Gastrocnemius medialis (tissue), 4 donors: Measurements from ENCODE around the gene ITGAE. TPM values are rescaled to one million over a fixed set of nuclear protein-coding genes. Genes with fewer than 3 reads are reported as not detected.

Source experiments
- ATAC-seq, 2 donors: fragments of 150-250 bp; one replicate each; pipeline ENCODE4 v1.9.1; 2016
- DNase-seq, 2 donors: peaks; one replicate each; pipeline ENCODE4 v3.0.0-alpha.2; 2019
- H3K27ac ChIP-seq, 4 donors: fragments of 200-600 bp; sonication (generic); 1 replicate in 1 of 4; 2 replicates in 3 of 4; pipeline ENCODE4 v1.5.1; 2016 to 2018; ENCODE audit warnings: mild to moderate bottlenecking in 2 of 4, moderate library complexity in 1 of 4
- H3K27me3 ChIP-seq, 3 donors: fragments of 200-600 bp; sonication (generic) in 2 of 3; 1 replicate in 1 of 3; 2 replicates in 2 of 3; pipeline versions ENCODE4 v1.5.1 to v1.6.0; 2016 to 2019; ENCODE audit warnings: mild to moderate bottlenecking in 1 of 3, moderate library complexity in 1 of 3
- H3K36me3 ChIP-seq, 2 donors: fragments of 200-600 bp; sonication (generic) in 1 of 2; one replicate each; pipeline ENCODE4 v1.5.1; 2017 to 2018
- H3K4me1 ChIP-seq, 2 donors: fragments of 200-600 bp; sonication (generic) in 1 of 2; one replicate each; pipeline ENCODE4 v1.5.1; 2016 to 2017; ENCODE audit warnings: mild to moderate bottlenecking in 2 of 2
- H3K4me3 ChIP-seq, 4 donors: fragments of 200-600 bp; sonication (generic) in 3 of 4; 1 replicate in 1 of 4; 2 replicates in 3 of 4; pipeline ENCODE4 v1.5.1; 2016 to 2019; ENCODE audit warnings: mild to moderate bottlenecking in 2 of 4
- H3K9me3 ChIP-seq, 3 donors: fragments of 200-600 bp; sonication (generic) in 2 of 3; 1 replicate in 1 of 3; 2 replicates in 2 of 3; pipeline ENCODE4 v1.5.1; 2016 to 2019
- CTCF ChIP-seq, 5 experiments: fragments of 450-650 bp in 3 of 5; fragments of 200-600 bp in 2 of 5; sonication (generic) in 2 of 5; IDR thresholded peaks in 4 of 5; conservative IDR thresholded peaks in 1 of 5; 1 replicate in 4 of 5; 2 replicates in 1 of 5; pipeline ENCODE4 v1.5.1; 2016 to 2019; ENCODE audit warnings: antibody characterized with exemption in 5 of 5, mild to moderate bottlenecking in 3 of 5, moderate library complexity in 3 of 5
- POLR2A ChIP-seq, 2 donors: fragments of 450-650 bp; IDR thresholded peaks; one replicate each; pipeline ENCODE4 v1.6.1; 2017; ENCODE audit warnings: antibody characterized with exemption in 2 of 2, mild to moderate bottlenecking in 2 of 2, moderate library complexity in 2 of 2
- in situ Hi-C, 4 donors: fragments of 200-750 bp; cut with MboI; loops; one replicate each; pipeline versions ENCODE4 v1.15.0 to v1.8.0; 2017; ENCODE audit warnings: low sequenced_read_pairs in 4 of 4
- intact Hi-C: fragments of 100-400 bp; cut with DNase I; formaldehyde crosslinking; loops from one replicate; pipeline ENCODE4 v1.15.1; 2023; ENCODE audit warnings: low total_unique reads
- total RNA-seq, 4 donors: library from RNA; depleted of rRNA; stranded (reverse); fragments of >200 nt; gene quantifications; one replicate each; pipeline versions ENCODE4 v1.1.0 to v1.2.3, GENCODE V29; 2016

Gene ITGAE
- total RNA-seq, 4 donors from 2014 or later: 10.8 to 25.0 (median 23.5) TPM

- intact Hi-C loops: loop anchor here (2.0 to 5.0 kb wide), 2 partner anchors 40 to 82 kb away; no protein-coding TSS in a partner anchor
- Histone ChIP-seq H3K4me1 (peaks cover 16 to 26% of the 10 kb centered on the region in 2 donors), H3K27me3 (no peaks in the 10 kb centered on the region), H3K4me3 (peak overlapping the region; percentile 90 to 98 (median 92)), H3K9me3 (no peaks in the 10 kb centered on the region), H3K27ac (peak overlapping the region; percentile 92 to 96 (median 92)), H3K36me3 (peaks cover 0 to 12% of the 10 kb centered on the region in 2 donors)
- TF ChIP-seq POLR2A (IDR thresholded peaks at IDR 0.05) (no peak), CTCF (IDR thresholded peaks at IDR 0.05 in 4 of 5, conservative IDR thresholded peaks at IDR 0.05 in 1 of 5) (no peak)
- ATAC-seq: peak; percentile 6 to 17
- in situ Hi-C loops: no loop called here
- DNase-seq: no peak
These were observed 78.3 kb downstream of the ITGAE start for GRCh38 chr17:3722716-3723115.

GRCh38 chr17:3719265-3719664 is 81.7 kb downstream of the ITGAE start:
- intact Hi-C loops (no loop called here), in situ Hi-C loops (loop anchor here in 1 of 4 donors (5.0 kb wide), 1 partner anchor 47 kb away; no protein-coding TSS in a partner anchor)
- no peak for TF ChIP-seq CTCF (IDR thresholded peaks at IDR 0.05 in 4 of 5, conservative IDR thresholded peaks at IDR 0.05 in 1 of 5)
- no peak for TF ChIP-seq POLR2A (IDR thresholded peaks at IDR 0.05)
- Histone ChIP-seq H3K9me3 (no peaks in the 10 kb centered on the region), H3K27me3 (no peaks in the 10 kb centered on the region), H3K4me3 (no peak overlapping the region), H3K4me1 (peaks cover 12 to 24% of the 10 kb centered on the region in 2 donors), H3K36me3 (peaks cover 0 to 46% of the 10 kb centered on the region in 2 donors), H3K27ac (peak overlapping the region; percentile 42 to 76 (median 66))
- no peak for DNase-seq
- no peak for ATAC-seq

GRCh38 chr17:3718201-3718600 is 82.8 kb downstream of the ITGAE start:
- ATAC-seq (no peak), DNase-seq (no peak)
- in situ Hi-C loops (loop anchor here in 1 of 4 donors (5.0 kb wide), 1 partner anchor 46 kb away; no protein-coding TSS in a partner anchor), intact Hi-C loops (no loop called here)
- Histone ChIP-seq H3K36me3 (peaks cover 0 to 53% of the 10 kb centered on the region in 2 donors), H3K4me3 (no peak overlapping the region), H3K4me1 (peaks cover 8 to 22% of the 10 kb centered on the region in 2 donors), H3K27ac (peak overlapping the region in 1 of 4 donors; percentile 63), H3K9me3 (no peaks in the 10 kb centered on the region), H3K27me3 (no peaks in the 10 kb centered on the region)
- TF ChIP-seq POLR2A (IDR thresholded peaks at IDR 0.05) (no peak), CTCF (IDR thresholded peaks at IDR 0.05 in 4 of 5, conservative IDR thresholded peaks at IDR 0.05 in 1 of 5) (no peak)

GRCh38 chr17:3715296-3715695 is 85.7 kb downstream of the ITGAE start:
- peaks cover 0 to 11% of the 10 kb centered on the region in 2 donors for H3K4me1 ChIP-seq
- ATAC-seq (no peak), DNase-seq (no peak)
- peaks cover 0 to 70% of the 10 kb centered on the region in 2 donors for H3K36me3 ChIP-seq
- no peaks in the 10 kb centered on the region for H3K27me3 ChIP-seq
- H3K27ac ChIP-seq: no peak overlapping the region
- TF ChIP-seq POLR2A (IDR thresholded peaks at IDR 0.05) (no peak), CTCF (IDR thresholded peaks at IDR 0.05 in 4 of 5, conservative IDR thresholded peaks at IDR 0.05 in 1 of 5) (no peak)
- intact Hi-C loops (no loop called here), in situ Hi-C loops (loop anchor here in 1 of 4 donors (5.0 kb wide), 1 partner anchor 43 kb away; no protein-coding TSS in a partner anchor)
- H3K4me3 ChIP-seq: no peak overlapping the region
- no peaks in the 10 kb centered on the region for H3K9me3 ChIP-seq
